Psoas muscle (tissue), 8 donors: ENCODE results near the gene SIPA1L3. TPM values are rescaled to one million over a fixed set of nuclear protein-coding genes. Genes with fewer than 3 reads are reported as not detected.

Source experiments
- ATAC-seq, 4 donors: fragments of 200-7000 bp; cut with Tn5 transposase; one replicate each; pipeline ENCODE4 v1.9.1; 2020; ENCODE audit warnings: moderate library complexity in 3 of 4, mild to moderate bottlenecking in 2 of 4
- DNase-seq, 2 donors: peaks; one replicate each; pipeline ENCODE4 v3.0.0-alpha.2; 2020
- H3K27ac ChIP-seq: fragments of 200-600 bp; one replicate; pipeline ENCODE4 v1.8.0; 2022
- H3K27me3 ChIP-seq, 3 donors: fragments of 200-600 bp in 1 of 3; one replicate each; pipeline versions ENCODE4 v1.6.1 to v1.8.0; 2013 to 2022; ENCODE audit warnings: low read length in 2 of 3, mild to moderate bottlenecking in 2 of 3, moderate library complexity in 1 of 3; ENCODE audit not compliant: insufficient read depth in 3 of 3
- H3K36me3 ChIP-seq, 2 donors: fragments of 200-600 bp in 1 of 2; one replicate each; pipeline versions ENCODE4 v1.6.1 to v1.8.0; 2013 to 2022; ENCODE audit warnings: low read depth in 1 of 2, mild to moderate bottlenecking in 1 of 2, moderate library complexity in 1 of 2; ENCODE audit not compliant: insufficient read depth in 1 of 2
- H3K4me1 ChIP-seq: fragments of 200-600 bp; one replicate; pipeline ENCODE4 v1.8.0; 2022
- H3K4me3 ChIP-seq: fragments of 200-600 bp; one replicate; pipeline ENCODE4 v1.8.0; 2022; ENCODE audit warnings: mild to moderate bottlenecking
- H3K9me3 ChIP-seq: fragments of 200-600 bp; one replicate; pipeline ENCODE4 v1.8.0; 2022
- WGBS, 3 donors: extraction: QIAGEN DNeasy Blood & Tissue Kit; methylation state at CpG; one replicate each; pipeline versions ENCODE4 v1.1.6 to v1.1.7; 2013; 5-methylcytosine and 5-hydroxymethylcytosine counted together
- intact Hi-C, 2 donors: fragments of 100-400 bp; cut with DNase I; formaldehyde crosslinking; loops; one replicate each; pipeline versions ENCODE4 v1.11.0 to v1.14.2; 2022
- polyA plus RNA-seq, 3 donors: library from polyadenylated mRNA; stranded (reverse); fragments of 200-250 nt; gene quantifications; one replicate each; pipeline ENCODE4 v1.2.3, GENCODE V29; 2013
- total RNA-seq, 4 donors: library from RNA; stranded (reverse); fragmentation: NEBNext Ultra II Directional in 2 of 4; extraction: Animal tissue kit (Norgen Biotek cat#: 25700) in 2 of 4; gene quantifications; one replicate each; pipeline versions ENCODE4 v1.2.1 to v1.2.4, GENCODE V29; 2021 to 2023
- TF ChIP-seq, protein P1 (sequence below): fragments of 200-600 bp; IDR thresholded peaks from one replicate; pipeline ENCODE4 v1.8.0; 2022; ENCODE audit warnings: antibody characterized with exemption
- donor health status: healthy with polysubstance abuse.
- donor health status: DM: no; HTN: no; CAD: no; lungs with moderate emphysema.
- donor health status: Bipolar disorder and iron deficiency.
- donor health status: healthy.
- donor health status: DM: yes; HTN: yes; CAD: no.
- donor health status: DM: no; HTN: no; CAD: no.
- donor health status: DM: no; HTN: no; CAD: no.
- donor health status: DM: yes; HTN: yes; CAD: no.

The SIPA1L3 gene
- total and polyA plus RNA-seq, 7 donors = 2.9 to 28.2 (median 8.3) TPM

DNA sequence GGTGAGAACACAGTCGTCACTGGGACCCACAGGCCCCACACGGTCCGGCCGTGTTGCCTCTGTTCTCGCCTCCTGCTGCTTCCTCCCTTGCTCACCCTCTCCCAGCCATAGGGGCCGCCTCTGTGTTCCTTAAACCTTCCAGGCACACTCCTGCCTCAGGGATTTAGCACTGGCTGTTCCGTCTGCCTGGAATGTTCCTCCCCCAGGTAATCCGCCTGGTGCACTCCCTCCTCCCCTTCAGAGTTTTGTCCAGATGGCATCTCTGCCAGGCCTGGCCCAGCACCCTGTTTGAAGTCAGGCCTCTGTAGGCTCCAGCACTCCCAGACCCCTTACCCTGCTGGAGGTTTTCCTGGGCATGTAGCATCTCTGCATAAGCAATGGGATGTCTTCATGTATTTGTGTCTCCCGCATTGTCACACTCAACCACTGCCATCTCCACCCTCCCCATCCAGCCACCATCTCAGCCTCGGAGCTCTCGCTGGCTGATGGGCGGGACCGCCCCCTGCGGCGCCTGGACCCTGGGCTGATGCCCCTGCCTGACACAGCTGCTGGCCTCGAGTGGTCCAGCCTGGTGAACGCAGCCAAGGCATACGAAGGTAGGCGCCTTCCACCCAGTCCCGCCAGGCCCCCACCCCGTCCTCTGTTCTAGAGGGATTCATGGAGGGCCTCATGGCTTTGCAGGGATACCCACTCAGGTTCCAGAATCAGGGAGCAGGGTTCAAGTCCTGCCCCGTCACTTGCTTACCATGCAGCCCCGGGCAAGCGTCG, 291.1 kb downstream of the SIPA1L3 start:
- intact Hi-C loops = no loop called here
- Histone ChIP-seq H3K4me1 (no peaks in the 10 kb centered on the region), H3K4me3 (no peak overlapping the region), H3K36me3 (peaks cover 11 to 53% of the 10 kb centered on the region in 2 donors), H3K27me3 (no peaks in the 10 kb centered on the region), H3K27ac (no peak overlapping the region), H3K9me3 (no peaks in the 10 kb centered on the region)
- TF ChIP-seq, protein P1, sequence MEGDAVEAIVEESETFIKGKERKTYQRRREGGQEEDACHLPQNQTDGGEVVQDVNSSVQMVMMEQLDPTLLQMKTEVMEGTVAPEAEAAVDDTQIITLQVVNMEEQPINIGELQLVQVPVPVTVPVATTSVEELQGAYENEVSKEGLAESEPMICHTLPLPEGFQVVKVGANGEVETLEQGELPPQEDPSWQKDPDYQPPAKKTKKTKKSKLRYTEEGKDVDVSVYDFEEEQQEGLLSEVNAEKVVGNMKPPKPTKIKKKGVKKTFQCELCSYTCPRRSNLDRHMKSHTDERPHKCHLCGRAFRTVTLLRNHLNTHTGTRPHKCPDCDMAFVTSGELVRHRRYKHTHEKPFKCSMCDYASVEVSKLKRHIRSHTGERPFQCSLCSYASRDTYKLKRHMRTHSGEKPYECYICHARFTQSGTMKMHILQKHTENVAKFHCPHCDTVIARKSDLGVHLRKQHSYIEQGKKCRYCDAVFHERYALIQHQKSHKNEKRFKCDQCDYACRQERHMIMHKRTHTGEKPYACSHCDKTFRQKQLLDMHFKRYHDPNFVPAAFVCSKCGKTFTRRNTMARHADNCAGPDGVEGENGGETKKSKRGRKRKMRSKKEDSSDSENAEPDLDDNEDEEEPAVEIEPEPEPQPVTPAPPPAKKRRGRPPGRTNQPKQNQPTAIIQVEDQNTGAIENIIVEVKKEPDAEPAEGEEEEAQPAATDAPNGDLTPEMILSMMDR = no peak
- WGBS, 3 donors = 86 to 93% (median 89%) methylated on average over 25 of the region's 25 CpGs
- ATAC-seq = no peak
- DNase-seq = no peak

DNA sequence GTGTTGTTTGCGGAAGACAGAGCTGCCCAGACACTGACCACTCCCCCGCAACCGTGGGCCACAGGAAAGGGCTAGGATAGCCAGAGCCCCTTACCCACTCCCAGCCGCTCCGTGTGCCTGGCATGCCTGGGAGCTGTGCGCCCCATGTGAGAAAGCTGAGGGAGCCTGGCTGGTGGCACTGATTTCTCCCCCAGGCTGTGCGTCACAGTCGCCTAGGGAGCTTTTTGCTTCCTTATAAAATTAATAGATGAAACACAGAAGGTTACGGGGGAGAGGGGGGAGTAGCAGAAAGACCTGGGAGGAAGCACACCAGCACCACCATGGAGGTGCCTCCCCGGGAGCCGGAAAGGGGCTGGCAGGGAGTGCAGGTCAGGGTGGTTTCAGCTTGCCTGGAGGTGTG, 292.3 kb downstream of the SIPA1L3 start:
- no peaks in the 10 kb centered on the region for H3K9me3 ChIP-seq
- H3K4me1 ChIP-seq = no peaks in the 10 kb centered on the region
- intact Hi-C loops = no loop called here
- ATAC-seq = no peak
- 90 to 93% (median 91%) methylated on average over 11 of the region's 11 CpGs for WGBS, 3 donors
- TF ChIP-seq, protein P1 = no peak
- no peak for DNase-seq
- no peak overlapping the region for H3K27ac ChIP-seq
- no peaks in the 10 kb centered on the region for H3K27me3 ChIP-seq
- peaks cover 11 to 58% of the 10 kb centered on the region in 2 donors for H3K36me3 ChIP-seq
- no peak overlapping the region for H3K4me3 ChIP-seq

DNA sequence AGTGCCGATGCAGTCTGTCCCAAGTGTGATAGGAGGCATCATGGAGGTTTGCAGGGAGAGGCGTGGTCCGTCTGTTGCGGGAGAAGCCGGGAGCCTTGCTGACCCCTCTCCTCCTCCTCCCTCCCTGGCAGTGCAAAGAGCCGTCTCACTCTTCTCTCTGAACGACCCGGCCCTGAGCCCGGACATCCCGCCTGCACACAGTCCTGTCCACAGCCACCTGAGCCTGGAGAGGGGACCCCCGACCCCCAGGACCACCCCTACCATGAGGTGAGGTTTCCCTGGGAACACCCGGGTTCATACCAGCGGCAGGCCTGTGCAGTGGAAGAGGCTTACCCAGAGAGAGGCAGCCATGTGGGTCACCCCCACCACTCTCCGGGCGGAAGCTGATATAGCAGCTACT, 294.7 kb downstream of the SIPA1L3 start:
- WGBS, 3 donors = 85 to 89% (median 88%) methylated on average over 15 of the region's 15 CpGs
- Histone ChIP-seq H3K27ac (no peak overlapping the region), H3K4me1 (no peaks in the 10 kb centered on the region), H3K9me3 (no peaks in the 10 kb centered on the region), H3K4me3 (no peak overlapping the region), H3K36me3 (peaks cover 14 to 76% of the 10 kb centered on the region in 2 donors), H3K27me3 (no peaks in the 10 kb centered on the region)
- DNase-seq = no peak
- intact Hi-C loops = no loop called here
- TF ChIP-seq, protein P1 = no peak
- ATAC-seq = no peak

DNA sequence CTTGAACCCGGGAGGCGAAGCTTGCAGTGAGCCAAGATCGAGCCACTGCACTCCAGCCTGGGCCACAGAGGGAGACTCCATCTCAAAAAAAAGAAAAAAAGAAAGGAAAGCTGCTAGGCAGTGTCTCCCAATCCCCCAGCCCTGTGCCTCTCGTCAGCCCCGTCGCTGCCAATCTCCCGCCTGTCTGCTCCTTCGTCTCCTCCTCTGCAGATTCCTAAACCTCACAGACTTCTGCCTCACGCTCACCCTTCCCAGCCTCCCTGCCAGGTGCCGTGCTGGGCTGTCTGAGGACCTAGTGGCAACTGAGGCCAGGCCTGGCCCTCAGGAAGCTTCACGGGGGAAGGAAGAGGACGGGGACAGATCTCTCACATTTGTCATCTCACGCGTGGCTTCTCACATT, 295.5 kb downstream of the SIPA1L3 start:
- no peak for DNase-seq
- Histone ChIP-seq H3K27me3 (no peaks in the 10 kb centered on the region), H3K27ac (no peak overlapping the region), H3K9me3 (no peaks in the 10 kb centered on the region), H3K36me3 (peaks cover 12 to 77% of the 10 kb centered on the region in 2 donors), H3K4me1 (no peaks in the 10 kb centered on the region), H3K4me3 (no peak overlapping the region)
- no peak for ATAC-seq
- TF ChIP-seq, protein P1 = no peak
- intact Hi-C loops = no loop called here
- 92 to 95% (median 95%) methylated on average over 14 of the region's 14 CpGs for WGBS, 3 donors

DNA sequence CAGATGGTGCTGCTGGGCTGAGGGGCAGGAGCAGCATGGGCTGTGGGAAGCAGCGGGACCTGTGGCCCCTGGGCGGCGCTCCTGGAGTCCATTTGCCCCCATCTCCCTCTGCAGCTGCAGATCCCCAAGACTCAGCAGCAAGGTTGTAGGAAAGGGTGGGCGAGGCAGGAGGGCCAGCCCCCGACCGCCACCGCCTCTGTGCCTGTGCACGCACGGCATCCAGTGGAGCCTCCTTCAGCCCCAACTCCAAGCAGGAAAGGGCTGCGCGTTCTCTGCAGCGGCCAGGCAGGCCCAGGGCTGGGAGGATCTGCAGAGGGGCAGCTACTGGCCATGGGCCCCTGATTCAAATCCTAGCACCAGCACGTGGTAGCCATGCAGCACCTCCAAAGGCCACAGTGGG, 296.2 kb downstream of the SIPA1L3 start:
- ATAC-seq (no peak), DNase-seq (no peak)
- Histone ChIP-seq H3K27ac (no peak overlapping the region), H3K4me1 (no peaks in the 10 kb centered on the region), H3K4me3 (no peak overlapping the region), H3K9me3 (no peaks in the 10 kb centered on the region), H3K27me3 (peaks cover 0 to 5% (median 0%) of the 10 kb centered on the region in 3 donors), H3K36me3 (peaks cover 12 to 76% of the 10 kb centered on the region in 2 donors)
- intact Hi-C loops = no loop called here
- TF ChIP-seq, protein P1 = no peak
- WGBS, 3 donors = 92 to 96% (median 94%) methylated on average over 13 of the region's 13 CpGs
